Erythroblast (primary cell): ENCODE results near the gene IQCN.
A peak's percentile ranks its signal among the peaks of the same experiment; 100 is the strongest.

Experiments
- DNase-seq, 2 experiments: peaks; one replicate each; lab custom pipeline; 2025; lab: John Stamatoyannopoulos, UW
- GATA1 ChIP-seq: IDR thresholded peaks from 2 replicates; pipeline ENCODE4 v1.6.1; 2011; ENCODE audit warnings: low read depth, mild to moderate bottlenecking, control low read depth, low read length, moderate library complexity
- POLR2A ChIP-seq: IDR thresholded peaks from 2 replicates; pipeline ENCODE4 v1.6.1; 2011; ENCODE audit warnings: mild to moderate bottlenecking, low read length

The IQCN gene

DNA sequence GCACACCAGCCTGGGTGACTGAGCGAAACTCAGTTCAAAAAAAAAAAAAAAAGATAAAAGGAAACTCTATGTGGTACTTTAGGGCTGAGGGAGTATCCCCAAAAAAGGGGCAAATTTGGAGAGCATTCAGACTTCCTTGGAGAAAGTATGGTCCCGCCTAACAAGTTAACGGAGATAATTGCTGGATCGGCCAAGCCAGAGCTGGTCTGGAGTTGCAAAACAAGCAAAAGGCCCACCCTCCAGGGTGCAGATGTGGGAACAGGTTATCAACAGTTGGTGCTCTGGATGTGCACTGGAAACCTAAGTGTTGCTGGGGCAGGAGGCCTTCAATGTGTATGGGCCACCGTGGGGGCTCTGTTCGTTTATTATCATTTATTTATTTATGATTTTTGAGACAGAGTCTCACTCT lies 2.8 kb downstream of the IQCN start:
- TF ChIP-seq POLR2A (no peak), GATA1 (no peak)
- peak in 1 of 2 experiments; percentile 52 for DNase-seq

DNA sequence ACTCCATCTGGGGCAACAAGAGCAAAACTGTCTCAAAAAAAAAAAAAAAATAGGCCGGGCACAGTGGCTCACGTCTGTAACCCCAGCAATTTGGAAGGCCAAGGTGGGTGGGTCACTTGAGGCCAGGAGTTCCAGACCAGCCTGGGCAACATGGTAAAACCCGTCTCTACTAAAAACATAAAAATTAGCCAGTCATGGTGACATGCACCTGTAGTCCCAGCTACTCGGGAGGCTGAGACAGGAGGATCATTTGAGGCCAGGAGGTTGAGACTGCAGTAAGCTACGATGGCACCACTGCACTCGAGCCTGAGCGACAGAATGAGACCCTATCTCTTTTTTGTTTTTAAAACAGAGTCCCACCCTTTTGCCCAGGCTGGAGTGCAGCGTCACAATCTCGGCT lies 3.9 kb downstream of the IQCN start:
- DNase-seq, result no peak
- TF ChIP-seq GATA1 (no peak), POLR2A (no peak)

DNA sequence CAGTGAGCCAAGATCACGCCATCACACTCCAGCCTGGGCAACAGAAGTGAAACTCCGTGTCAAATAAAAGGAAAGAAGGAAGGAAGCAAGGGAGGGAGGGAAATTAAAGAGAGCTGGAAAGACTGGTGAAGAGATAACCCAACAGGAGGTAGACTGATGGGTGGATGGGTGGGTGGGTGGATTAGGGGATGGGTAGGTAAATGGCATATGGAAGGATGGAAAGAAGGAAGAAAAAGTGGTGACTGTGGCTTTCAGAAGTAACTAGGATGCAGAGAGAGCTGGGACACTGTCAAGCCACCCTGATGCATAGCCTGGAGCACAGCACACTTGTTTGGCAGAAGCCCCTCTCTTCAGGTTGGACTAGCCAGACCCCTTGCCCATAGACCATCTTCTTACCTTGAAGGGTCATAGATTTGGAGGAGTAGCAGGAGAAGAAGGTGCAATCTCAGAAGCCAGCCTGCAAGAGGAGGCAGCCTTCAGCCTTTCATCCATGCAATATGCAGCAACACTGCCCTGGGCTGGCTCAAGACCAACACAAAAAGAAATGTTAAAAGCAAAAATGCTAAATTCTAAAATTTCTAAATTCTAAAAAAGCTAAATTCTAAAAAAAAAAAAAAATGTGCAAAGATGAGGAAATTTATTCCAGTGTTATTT lies 5.1 kb downstream of the IQCN start:
- TF ChIP-seq GATA1, result no peak
- no peak for TF ChIP-seq POLR2A
- no peak for DNase-seq

DNA sequence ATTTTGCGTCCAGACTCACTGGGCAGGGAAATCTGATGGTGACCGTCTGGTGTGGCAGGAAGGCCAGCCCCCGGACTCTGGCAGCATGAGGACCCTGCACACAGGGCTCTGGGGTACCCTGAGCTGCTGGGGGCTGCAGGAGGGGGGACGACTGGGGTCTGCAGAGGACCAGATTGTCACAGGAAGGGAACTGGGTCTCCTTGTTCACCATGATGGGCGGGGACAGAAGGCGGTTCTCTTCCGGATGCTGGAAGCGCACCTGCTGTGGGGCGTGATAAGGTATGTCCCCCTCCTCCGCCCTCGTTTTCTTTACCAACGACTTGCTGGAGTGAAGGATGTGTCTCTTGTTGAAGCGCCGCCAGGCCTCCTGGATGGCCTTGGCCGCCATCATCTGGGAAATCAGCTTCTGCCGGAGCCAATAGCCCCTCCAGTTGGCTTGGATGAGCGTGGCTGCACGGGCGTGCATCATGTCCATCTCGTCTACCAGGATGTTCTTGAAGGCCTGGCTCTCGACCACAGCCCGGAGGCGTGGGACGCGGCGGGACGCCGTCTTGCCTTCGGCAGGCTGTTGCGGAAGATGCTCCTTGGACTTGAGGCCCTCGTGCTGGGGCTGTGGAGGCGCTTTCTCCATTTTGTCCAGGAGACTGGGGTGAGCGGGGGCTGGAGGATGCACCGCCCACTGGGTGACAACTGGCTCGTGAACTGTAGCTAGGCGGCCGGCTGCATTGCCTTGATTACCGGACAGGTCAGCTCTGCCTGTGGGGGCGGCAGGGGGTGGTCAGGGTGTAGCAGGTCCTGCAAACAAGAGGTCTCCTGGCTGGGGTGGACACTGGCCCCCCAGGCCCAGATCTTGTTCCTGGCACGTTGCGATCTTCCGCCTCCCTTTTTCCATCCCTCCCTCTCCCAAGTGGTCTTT lies 7.2 kb downstream of the IQCN start:
- TF ChIP-seq GATA1 (no peak), POLR2A (no peak)
- DNase-seq, result no peak

DNA sequence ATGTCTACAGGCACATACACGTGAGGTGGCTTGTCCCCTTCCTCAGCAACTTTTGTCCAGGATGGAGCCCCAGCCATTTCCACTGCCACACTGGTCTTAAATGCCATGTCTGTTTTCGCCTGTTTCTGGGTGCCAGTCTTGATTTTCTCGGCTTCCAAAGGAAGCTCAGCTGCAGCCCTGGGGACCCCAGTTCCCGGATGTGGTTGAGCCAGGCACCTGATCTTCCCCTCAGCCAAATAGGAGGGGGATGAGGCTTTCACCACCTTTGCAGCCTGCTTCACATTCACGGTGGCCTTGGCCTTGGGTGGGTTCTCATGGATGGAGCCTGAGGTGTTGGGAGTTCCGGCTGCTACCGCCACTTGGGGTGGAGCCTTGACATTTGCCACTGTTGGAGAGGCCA lies 8.7 kb downstream of the IQCN start:
- TF ChIP-seq GATA1 (no peak), POLR2A (no peak)
- DNase-seq, result no peak

DNA sequence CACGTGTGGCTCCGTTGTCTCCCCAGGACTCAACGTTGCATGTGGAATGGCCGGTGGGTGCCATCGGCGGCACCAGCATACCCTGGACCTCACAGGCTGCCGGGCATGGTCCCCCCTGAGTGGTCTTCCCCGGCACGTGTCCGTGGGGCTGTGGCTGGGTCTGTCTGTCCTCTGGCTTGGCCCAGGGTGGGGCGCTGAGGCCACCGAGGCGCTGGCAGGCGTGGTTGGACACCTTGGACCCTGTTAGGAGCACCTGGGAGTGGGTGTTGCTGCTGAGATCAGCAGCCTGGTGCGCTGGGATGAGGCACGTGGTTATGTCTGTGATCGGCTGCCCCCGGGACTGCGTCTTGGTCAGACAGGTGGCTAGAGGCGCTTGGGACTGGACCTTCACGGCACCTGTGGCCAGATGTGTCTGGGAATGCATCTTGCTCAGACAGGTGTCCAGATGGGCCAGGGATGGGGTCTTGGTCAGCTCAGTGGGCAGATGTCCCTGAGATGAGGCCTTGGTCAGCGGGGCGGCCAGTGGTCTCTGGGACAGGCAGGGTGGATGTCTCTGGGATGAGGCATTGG lies 9.2 kb downstream of the IQCN start:
- no peak for DNase-seq
- TF ChIP-seq POLR2A (no peak), GATA1 (no peak)

DNA sequence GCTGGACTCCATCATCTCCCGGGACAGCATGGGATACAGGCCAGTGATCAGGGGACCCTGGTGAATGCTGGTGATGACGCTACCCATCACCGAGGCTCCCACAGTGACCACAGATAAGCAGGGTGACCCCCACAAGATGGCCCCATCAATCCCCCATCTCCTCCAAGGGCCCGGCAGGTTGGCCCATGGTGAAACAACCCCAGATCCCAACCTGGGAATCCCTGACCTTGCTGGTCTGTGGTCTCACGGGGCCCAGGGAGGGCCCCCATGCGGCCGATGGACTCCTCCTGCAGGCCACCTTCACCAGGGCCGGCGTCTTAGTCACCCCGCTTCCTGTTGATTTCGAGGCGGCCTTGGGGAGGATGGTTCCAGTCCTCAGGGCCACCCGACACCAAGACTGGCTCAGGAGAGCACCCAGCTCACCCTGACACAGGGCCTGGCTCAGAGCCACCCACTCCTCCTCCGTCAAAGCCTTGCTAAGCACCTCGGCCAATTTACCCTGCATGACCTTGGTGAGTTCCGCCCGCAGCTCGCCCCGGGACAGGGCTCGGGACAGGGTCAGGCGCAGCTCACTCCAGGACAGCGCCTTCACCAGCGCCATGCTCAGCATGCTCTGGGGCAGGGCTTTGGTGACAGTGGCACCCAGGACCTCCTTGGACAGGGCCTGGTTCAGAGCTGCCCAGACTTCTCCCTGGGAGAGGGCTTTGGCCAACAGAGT lies 10.0 kb downstream of the IQCN start:
- DNase-seq, result no peak
- TF ChIP-seq POLR2A (no peak), GATA1 (no peak)

DNA sequence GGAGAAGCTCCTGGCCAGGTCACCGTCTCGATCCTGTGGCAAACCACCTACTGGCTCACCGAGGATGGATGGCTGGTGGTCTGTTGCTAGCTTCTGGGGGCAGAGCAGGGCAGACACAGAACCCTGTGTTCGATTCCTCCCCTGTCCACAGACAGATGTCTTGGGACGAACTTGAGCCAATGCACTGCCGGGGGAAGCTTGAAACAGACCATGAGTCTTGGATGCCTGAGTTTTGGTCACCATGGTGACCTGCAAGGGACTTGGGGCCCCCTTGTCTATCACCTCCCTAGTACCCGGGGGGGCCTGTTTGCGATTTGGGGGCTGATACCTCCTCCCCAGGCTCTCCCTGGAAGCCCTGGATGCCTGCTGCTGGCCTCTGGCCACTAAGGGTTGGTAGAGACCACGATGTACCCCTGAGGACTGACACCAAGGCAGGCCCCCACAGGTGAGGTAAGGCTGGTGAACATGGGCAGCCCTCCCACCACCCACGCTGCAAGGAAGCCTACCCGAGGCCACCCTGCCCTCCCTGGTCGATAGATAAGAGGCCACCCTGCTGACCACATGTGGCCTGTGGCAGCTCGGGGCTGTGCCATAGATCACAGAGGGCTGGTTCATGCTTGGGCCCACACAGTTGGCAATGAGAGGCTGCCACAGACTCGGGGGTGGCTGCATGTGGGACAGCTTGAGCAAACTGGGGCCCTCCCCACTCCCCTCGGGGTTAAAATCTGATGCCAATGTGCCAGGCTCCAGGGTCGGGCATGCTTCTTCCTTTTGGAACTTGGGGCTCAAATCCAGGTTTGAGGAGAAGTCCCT lies 10.7 kb downstream of the IQCN start:
- TF ChIP-seq GATA1 (no peak), POLR2A (no peak)
- DNase-seq, result no peak

DNA sequence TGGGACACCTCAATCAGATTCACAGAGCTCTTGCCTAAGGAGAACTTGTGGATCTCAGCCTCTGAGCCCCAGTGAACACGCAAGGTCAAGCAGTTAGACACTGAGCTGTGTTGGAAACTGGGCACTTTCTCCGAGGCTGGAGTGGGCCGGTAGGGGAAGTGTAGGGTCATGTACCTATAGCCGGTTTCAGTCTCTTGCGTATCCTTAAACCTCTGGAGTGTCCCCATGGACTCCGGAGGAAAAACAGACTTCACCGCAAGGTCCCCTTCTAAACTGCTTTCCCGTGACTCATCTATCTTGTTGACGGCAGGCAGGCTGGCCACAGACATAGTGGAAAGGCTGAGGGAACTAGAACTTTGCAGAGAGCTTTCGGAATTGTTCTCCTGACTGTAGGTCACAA lies 11.3 kb downstream of the IQCN start:
- no peak for DNase-seq
- no peak for TF ChIP-seq GATA1
- TF ChIP-seq POLR2A, result no peak

DNA sequence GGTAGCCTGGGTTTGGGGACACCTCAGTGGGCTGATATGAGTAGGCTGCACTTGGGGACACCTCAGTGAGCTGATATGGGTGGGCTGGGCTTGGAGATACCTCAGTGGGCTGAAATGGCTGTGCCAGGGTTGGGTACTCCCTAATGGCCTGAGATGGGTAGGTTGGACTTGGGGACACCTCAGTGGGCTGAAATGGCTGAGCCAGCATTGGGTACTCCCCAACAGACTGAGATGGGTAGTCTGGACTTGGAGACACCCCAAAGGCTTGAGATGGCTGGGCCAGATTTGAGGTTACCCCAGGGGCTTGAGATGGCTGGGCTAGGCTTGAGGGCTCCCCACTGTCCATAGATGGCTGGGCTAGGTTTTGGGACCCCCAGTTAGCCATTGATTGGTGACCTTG lies 12.1 kb downstream of the IQCN start:
- no peak for DNase-seq
- no peak for TF ChIP-seq GATA1
- TF ChIP-seq POLR2A, result no peak

DNA sequence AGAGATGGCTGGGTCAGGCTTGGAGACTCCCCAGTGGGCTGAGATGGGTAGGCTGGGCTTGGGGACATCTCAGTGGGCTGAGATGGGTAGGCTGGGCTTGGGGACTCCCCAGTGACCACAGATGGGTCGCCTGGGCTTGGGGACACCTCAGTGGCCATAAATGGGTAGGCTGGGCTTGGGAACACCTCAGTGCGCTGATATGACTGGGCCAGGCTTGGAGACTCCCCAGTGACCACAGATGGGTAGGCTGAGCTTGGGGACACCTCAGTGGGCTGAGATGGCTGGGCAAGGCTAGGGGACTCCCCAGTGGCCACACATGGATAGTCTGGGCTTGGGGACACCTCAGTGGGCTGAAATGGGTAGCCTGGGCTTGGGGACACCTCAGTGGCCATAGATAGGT lies 12.8 kb downstream of the IQCN start:
- no peak for DNase-seq
- TF ChIP-seq POLR2A (no peak), GATA1 (no peak)

DNA sequence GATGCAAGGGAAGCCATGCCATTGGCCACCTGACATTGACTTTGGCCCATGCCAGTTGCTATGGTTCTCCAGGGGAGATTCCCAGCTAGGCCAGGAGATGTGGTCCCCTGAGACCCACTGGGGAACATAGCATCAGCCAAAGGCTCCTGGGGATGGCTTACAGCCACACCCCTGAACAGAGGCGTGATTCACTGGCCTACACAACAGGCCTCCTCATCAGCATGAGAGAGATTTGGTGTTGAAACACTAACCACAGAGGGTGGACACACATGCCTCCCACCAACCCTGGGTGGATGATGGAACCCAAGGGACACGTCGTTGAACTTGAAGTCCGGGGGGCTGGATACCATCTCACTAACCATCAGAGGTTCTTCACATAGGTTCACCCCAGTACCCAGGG lies 14.4 kb downstream of the IQCN start:
- DNase-seq, result no peak
- TF ChIP-seq GATA1 (no peak), POLR2A (no peak)
